ENCODE data around the gene TAS2R1. TPM values are rescaled to one million over a fixed set of nuclear protein-coding genes. Genes with fewer than 3 reads are reported as not detected.
"Not testable (repeated sequence)": the region's sequence is repeated elsewhere in the genome, so short reads cannot be mapped to it uniquely, and the experiment has no call there.

The TAS2R1 gene
- polyA plus RNA-seq, 2 of the 4 experiments (the other 2 are of a cell fraction) = not detected

DNA sequence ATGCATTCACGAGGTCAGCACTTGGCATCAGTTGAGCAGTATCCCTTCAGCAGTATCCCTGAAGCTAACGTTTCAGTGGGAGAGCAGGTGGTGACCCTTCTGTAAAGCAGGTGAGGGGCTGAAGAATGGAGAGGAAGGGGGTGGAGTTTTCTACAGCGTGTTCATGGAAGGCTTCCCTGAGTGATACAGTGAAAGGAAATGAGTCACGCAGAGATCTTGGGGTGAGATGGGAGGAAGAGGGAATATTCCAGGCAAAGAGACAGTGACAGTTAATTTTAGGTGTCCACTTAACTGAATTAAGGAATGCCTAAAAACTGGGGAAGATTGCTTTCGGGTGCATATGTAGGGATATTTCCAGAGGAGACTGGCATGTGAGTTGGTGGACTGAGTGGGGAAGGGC lies 25.7 kb downstream of the TAS2R1 start:
- Histone ChIP-seq H3K27ac (no peak overlapping the region), H3K4me1 (no peaks in the 10 kb centered on the region), H3K9me3 (no peaks in the 10 kb centered on the region), H3K4me3 (no peak overlapping the region), H3K4me2 (no peak overlapping the region)
- no peak for DNase-seq (ENCODE audit: low read depth in 1 of 2, low spot score in 1 of 2)
- POLR2A ChIA-PET = no interaction called here
- WGBS (ENCODE audit: missing lambda C conversion rate) = 3% methylated on average over 5 of the region's 5 CpGs
- no peak for ATAC-seq
- no peak for TF ChIP-seq SMC3 (IDR thresholded peaks at IDR 0.05)
- no peak for TF ChIP-seq GATA3 (IDR thresholded peaks at IDR 0.05; ENCODE audit: borderline replicate concordance)
- no peak for TF ChIP-seq HOXA7 (CRISPR knock-in tag; IDR thresholded peaks at IDR 0.05)
- TF ChIP-seq HEYL (CRISPR knock-in tag; IDR thresholded peaks at IDR 0.05) = no peak
- TF ChIP-seq E2F6 (IDR thresholded peaks at IDR 0.05; ENCODE audit: borderline replicate concordance, low read depth) = no peak
- no peak for TF ChIP-seq PHF8 (IDR thresholded peaks at IDR 0.05; ENCODE audit: borderline replicate concordance, low read depth)
- CTCF ChIA-PET = no interaction called here
- no peak for FAIRE-seq

DNA sequence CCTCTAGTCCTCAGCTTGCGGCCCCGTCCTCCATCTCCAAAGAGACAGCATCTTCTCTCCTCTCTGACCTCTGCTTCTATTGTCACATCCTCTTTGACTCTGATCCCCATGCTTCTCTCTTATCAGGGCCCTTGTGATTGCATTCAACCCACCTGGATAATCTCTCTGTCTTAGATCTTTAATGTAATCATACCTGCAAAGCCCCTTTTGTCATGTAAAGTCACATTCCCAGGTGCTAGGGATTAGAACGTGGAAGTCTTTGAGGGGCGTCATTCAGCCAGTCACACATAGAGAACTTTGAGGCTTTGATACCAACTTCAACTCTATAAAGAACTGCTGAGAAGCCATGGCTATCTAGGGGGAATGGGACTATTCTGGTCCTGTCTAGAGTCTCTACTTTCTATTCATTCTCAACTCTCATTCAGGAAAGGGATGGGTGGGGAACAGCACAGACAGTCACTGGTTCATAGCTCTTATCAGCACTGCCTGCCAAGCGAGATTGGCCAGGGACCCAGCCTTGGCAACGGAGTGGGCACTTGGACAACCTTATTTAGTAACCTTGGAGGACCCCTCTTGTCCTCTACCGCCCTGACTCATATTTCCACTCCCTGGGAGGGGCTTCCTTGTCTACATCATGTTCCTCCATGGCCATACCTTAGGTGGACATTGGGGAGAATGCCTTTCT lies 29.0 kb downstream of the TAS2R1 start:
- CTCF ChIA-PET = no interaction called here
- POLR2A ChIA-PET = no interaction called here
- Histone ChIP-seq H3K4me2 (no peak overlapping the region), H3K9me3 (no peaks in the 10 kb centered on the region), H3K4me3 (no peak overlapping the region), H3K27ac (no peak overlapping the region), H3K4me1 (no peaks in the 10 kb centered on the region)
- TF ChIP-seq CBX8 (IDR thresholded peaks at IDR 0.05) = no peak
- TF ChIP-seq MAZ (IDR thresholded peaks at IDR 0.05; ENCODE audit: borderline replicate concordance, low read depth, low read length) = no peak
- no peak for TF ChIP-seq ZC3H11A (IDR thresholded peaks at IDR 0.05)
- TF ChIP-seq RNF2 (IDR thresholded peaks at IDR 0.05; ENCODE audit: borderline replicate concordance, low read depth) = no peak
- TF ChIP-seq RARB (CRISPR knock-in tag; IDR thresholded peaks at IDR 0.05) = no peak
- no peak for TF ChIP-seq CBX2 (IDR thresholded peaks at IDR 0.05; ENCODE audit: borderline replicate concordance, low read depth)
- TF ChIP-seq HOXA7 (CRISPR knock-in tag; IDR thresholded peaks at IDR 0.05) = no peak
- FAIRE-seq = no peak
- no peak for ATAC-seq
- WGBS (ENCODE audit: missing lambda C conversion rate) = 20% methylated on average over 7 of the region's 7 CpGs
- DNase-seq (ENCODE audit: low read depth in 1 of 2, low spot score in 1 of 2) = no peak

DNA sequence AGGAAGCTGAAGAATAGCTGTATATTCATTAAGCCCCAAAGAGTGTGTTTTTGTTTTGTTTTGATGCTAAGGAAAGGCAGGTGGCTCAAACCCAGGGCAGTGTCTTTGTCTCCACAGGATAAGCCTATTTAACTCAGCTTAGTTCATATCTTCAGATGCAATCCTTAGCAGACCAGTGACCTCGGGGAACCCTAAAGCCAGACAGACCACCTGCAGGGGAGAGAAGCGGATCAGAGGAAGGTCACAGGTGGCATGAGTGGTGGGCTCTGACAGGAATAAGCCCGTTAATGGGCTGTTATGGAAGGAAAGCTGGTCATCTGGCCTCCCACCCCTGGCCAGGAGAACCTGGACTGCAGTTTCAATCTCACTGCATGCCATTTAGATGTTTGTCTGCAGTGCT lies 30.8 kb downstream of the TAS2R1 start:
- WGBS (ENCODE audit: missing lambda C conversion rate) = 0% methylated on average over 3 of the region's 3 CpGs
- Histone ChIP-seq H3K27ac (no peak overlapping the region), H3K9me3 (no peaks in the 10 kb centered on the region), H3K4me1 (no peaks in the 10 kb centered on the region), H3K4me2 (no peak overlapping the region), H3K4me3 (no peak overlapping the region)
- no peak for DNase-seq (ENCODE audit: low read depth in 1 of 2, low spot score in 1 of 2)
- POLR2A ChIA-PET = no interaction called here
- FAIRE-seq = no peak
- TF ChIP-seq ZNF302 (CRISPR knock-in tag; IDR thresholded peaks at IDR 0.05) = no peak
- no peak for TF ChIP-seq CEBPB (IDR thresholded peaks at IDR 0.05)
- TF ChIP-seq NR3C1 (IDR thresholded peaks at IDR 0.05) = no peak
- no peak for TF ChIP-seq MAX (IDR thresholded peaks at IDR 0.05)
- no peak for TF ChIP-seq TFCP2L1 (CRISPR knock-in tag; IDR thresholded peaks at IDR 0.05)
- no peak for TF ChIP-seq ZSCAN20 (CRISPR knock-in tag; IDR thresholded peaks at IDR 0.05)
- TF ChIP-seq, protein P1, sequence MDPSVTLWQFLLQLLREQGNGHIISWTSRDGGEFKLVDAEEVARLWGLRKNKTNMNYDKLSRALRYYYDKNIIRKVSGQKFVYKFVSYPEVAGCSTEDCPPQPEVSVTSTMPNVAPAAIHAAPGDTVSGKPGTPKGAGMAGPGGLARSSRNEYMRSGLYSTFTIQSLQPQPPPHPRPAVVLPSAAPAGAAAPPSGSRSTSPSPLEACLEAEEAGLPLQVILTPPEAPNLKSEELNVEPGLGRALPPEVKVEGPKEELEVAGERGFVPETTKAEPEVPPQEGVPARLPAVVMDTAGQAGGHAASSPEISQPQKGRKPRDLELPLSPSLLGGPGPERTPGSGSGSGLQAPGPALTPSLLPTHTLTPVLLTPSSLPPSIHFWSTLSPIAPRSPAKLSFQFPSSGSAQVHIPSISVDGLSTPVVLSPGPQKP (IDR thresholded peaks at IDR 0.05; ENCODE audit: low read depth, low read length) = no peak
- TF ChIP-seq MYC (IDR thresholded peaks at IDR 0.05; ENCODE audit: borderline replicate concordance, low read length) = no peak
- no peak for TF ChIP-seq MAZ (IDR thresholded peaks at IDR 0.05; ENCODE audit: borderline replicate concordance, low read depth, low read length)
- no peak for TF ChIP-seq KDM5A (IDR thresholded peaks at IDR 0.05)
- CTCF ChIA-PET = no interaction called here
- ATAC-seq = no peak

GRCh38 chr5:9598329-9598728 lies 31.8 kb downstream of the TAS2R1 start:
- POLR2A ChIA-PET = not testable (repeated sequence)

GRCh38 chr5:9597322-9597721 lies 32.8 kb downstream of the TAS2R1 start:
- CTCF ChIA-PET, FAIRE-seq, POLR2A ChIA-PET: not testable (repeated sequence)

More at GRCh38 chr5:9598329-9598728, 31.8 kb downstream of the TAS2R1 start:
- ATAC-seq; FAIRE-seq; DNase-seq (ENCODE audit: low read depth in 1 of 2, low spot score in 1 of 2); H3K4me2 ChIP-seq; H3K27ac ChIP-seq; CTCF ChIA-PET; H3K4me3 ChIP-seq; H3K4me1 ChIP-seq; H3K9me3 ChIP-seq: not testable (repeated sequence)
- WGBS (ENCODE audit: missing lambda C conversion rate) = under 1% methylated on average over 6 of the region's 6 CpGs

More at GRCh38 chr5:9597322-9597721, 32.8 kb downstream of the TAS2R1 start:
- ATAC-seq; H3K4me2 ChIP-seq; H3K4me1 ChIP-seq; H3K9me3 ChIP-seq; H3K27ac ChIP-seq; DNase-seq (ENCODE audit: low read depth in 1 of 2, low spot score in 1 of 2); H3K4me3 ChIP-seq: not testable (repeated sequence)
- 3% methylated on average over 7 of the region's 7 CpGs for WGBS (ENCODE audit: missing lambda C conversion rate)
